Subcutaneous abdominal adipose tissue (tissue), 5 donors: ENCODE data around the gene SLC17A8.
"Not testable (repeated sequence)": the region's sequence is repeated elsewhere in the genome, so short reads cannot be mapped to it uniquely, and the experiment has no call there.

Experiments used
- H3K27ac ChIP-seq: one replicate; pipeline ENCODE4 v1.7.0; 2013; ENCODE audit warnings: low read depth, mild to moderate bottlenecking, inconsistent platforms, low read length, moderate library complexity
- H3K27me3 ChIP-seq, 5 donors: one replicate each; pipeline ENCODE4 v1.7.0; 2013; ENCODE audit warnings: low read length in 5 of 5, inconsistent platforms in 1 of 5; ENCODE audit not compliant: control insufficient read depth in 5 of 5, insufficient read depth in 4 of 5
- H3K36me3 ChIP-seq, 5 donors: one replicate each; pipeline ENCODE4 v1.7.0; 2013; ENCODE audit warnings: low read length in 5 of 5; ENCODE audit not compliant: control insufficient read depth in 5 of 5, insufficient read depth in 5 of 5
- H3K4me1 ChIP-seq, 5 donors: one replicate each; pipeline ENCODE4 v1.7.0; 2013; ENCODE audit warnings: low read length in 5 of 5, mild to moderate bottlenecking in 3 of 5, moderate library complexity in 1 of 5; ENCODE audit not compliant: control insufficient read depth in 5 of 5, insufficient read depth in 5 of 5
- H3K4me3 ChIP-seq, 5 donors: one replicate each; pipeline ENCODE4 v1.7.0; 2013; ENCODE audit warnings: low read length in 5 of 5, low read depth in 1 of 5
- H3K9ac ChIP-seq, 5 donors: one replicate each; pipeline ENCODE4 v1.7.0; 2013; ENCODE audit warnings: low read length in 5 of 5, mild to moderate bottlenecking in 4 of 5, moderate library complexity in 3 of 5
- H3K9me3 ChIP-seq, 5 donors: one replicate each; pipeline ENCODE4 v1.7.0; 2013; ENCODE audit warnings: low read length in 5 of 5; ENCODE audit not compliant: control insufficient read depth in 5 of 5
- donor health status: healthy.
- donor health status: healthy.
- donor health status: healthy.
- donor health status: healthy.
- donor health status: healthy.

SLC17A8 gene

DNA sequence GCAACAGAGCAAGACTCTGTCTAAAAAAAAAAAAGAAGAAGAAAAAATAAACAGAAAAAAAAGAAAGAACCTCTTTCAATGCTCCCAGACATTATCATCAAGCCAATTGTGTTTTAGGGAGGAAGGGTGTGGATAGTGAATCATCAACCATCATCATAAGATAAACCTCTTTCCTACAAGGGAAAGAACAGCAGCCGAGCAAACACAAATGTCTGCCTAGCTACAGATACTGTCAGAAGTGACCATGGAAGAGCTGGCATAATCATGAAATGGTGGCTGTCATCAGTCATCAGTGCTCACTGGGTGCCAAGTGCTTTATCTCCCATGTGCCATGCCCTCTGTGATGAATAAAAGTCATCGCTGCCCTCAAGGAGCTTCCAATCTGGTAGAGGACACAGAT is 46.6 kb downstream of the SLC17A8 start:
- Histone ChIP-seq H3K27me3 (no peaks in the 10 kb centered on the region), H3K4me3 (no peak overlapping the region), H3K27ac (no peak overlapping the region), H3K4me1 (no peaks in the 10 kb centered on the region), H3K9me3 (peaks cover 0 to 5% (median 3%) of the 10 kb centered on the region in 5 donors), H3K9ac (no peak overlapping the region), H3K36me3 (no peaks in the 10 kb centered on the region)

DNA sequence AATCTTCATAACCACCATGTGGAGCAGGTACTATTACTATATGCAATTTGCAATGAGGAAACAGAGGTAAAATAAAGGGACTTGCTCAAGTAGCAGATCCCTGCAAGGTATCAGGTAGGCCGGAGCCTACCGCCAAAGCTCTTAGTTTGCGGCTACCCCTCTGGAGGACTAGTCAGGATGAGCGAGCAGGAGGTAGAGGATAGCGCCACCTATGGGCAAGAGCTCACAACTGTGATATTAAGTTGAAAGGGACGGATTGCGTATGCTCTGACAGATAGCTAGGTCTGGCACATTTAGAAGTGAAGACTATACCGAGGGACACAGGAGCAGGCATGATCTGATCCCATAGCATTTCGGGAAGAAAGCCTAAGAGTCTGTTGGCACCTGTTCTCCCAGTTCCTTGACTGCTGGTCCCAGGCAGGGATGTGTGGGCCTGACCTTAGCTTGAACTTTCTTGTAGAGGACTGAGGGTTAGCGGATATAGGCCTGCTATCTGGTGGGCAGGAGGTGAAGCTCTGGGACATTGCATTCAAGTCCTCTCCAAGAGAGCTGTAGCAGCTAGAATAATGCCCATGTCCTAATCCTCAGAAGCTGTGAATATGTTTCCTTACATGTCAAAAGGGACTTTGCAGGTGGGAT is 48.0 kb downstream of the SLC17A8 start:
- Histone ChIP-seq H3K9ac (no peak overlapping the region), H3K4me1 (no peaks in the 10 kb centered on the region), H3K4me3 (no peak overlapping the region), H3K27me3 (no peaks in the 10 kb centered on the region), H3K36me3 (no peaks in the 10 kb centered on the region), H3K27ac (no peak overlapping the region), H3K9me3 (peaks cover 0 to 5% (median 3%) of the 10 kb centered on the region in 5 donors)

DNA sequence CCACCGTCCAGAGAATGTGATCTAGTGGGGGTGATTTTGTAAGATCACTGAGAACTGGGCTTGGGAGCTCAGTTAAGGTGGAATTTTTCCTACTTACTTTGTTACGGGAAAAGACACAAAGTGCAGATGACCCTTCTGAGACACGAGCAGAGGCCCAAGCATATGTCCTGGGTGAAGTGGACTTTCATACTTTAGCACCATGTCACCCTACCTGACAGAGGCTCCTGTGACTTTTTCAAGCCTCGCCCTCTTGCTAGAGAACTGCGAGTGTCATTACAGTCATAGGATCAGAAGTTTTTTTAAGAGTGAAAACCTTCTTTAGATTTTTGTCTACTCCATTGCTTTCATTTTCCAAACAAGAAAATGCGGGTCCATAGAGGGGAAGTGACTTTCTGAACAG is 56.1 kb downstream of the SLC17A8 start:
- peaks cover 0 to 5% (median 2%) of the 10 kb centered on the region in 5 donors for H3K4me1 ChIP-seq
- H3K27me3 ChIP-seq, result no peaks in the 10 kb centered on the region
- no peak overlapping the region for H3K4me3 ChIP-seq
- no peaks in the 10 kb centered on the region for H3K36me3 ChIP-seq
- no peak overlapping the region for H3K27ac ChIP-seq
- no peak overlapping the region for H3K9ac ChIP-seq
- H3K9me3 ChIP-seq, result no peaks in the 10 kb centered on the region

DNA sequence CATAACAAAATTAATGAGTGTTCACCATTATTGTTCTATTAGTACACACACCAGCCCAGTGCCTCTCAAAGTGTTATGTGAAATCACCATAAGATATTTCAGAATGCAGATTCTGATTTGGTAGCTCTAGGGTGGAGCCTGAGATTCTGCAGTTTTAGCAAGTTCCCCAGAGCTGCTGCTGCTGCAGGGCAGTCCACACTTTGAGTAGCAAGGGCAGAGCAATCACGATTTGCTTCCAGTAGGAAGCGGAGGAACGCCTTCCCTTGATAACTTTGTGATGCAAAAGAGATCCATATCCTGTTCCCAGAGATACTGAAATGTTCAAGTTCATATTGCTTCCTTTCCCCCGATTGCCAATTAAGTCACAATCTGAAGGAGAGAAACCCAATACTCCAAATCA is 57.9 kb downstream of the SLC17A8 start:
- Histone ChIP-seq H3K27me3 (no peaks in the 10 kb centered on the region), H3K9ac (no peak overlapping the region), H3K9me3 (no peaks in the 10 kb centered on the region), H3K36me3 (no peaks in the 10 kb centered on the region), H3K27ac (no peak overlapping the region), H3K4me3 (no peak overlapping the region), H3K4me1 (peaks cover 0 to 5% (median 2%) of the 10 kb centered on the region in 5 donors)

DNA sequence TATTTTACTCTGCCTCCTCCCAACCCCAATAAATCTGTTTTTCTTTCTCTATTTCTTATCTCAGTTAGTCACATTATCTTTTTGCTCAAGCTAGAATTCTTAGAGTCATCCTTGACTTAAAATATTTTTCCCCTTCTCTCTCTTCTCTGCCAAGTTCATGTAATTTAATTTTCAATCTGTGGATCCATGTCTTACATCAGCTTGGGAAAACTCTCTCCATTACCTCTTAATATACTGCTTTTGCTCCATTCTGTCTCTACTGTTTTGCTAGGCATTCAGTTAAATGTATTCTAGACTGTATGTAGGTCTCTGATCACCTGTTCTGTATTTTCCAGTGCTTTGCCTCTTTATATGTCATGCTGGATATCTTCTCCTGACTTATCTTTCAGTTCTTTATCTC is 65.8 kb downstream of the SLC17A8 start:
- H3K4me1 ChIP-seq, result no peaks in the 10 kb centered on the region
- no peaks in the 10 kb centered on the region for H3K36me3 ChIP-seq
- H3K4me3 ChIP-seq, result no peak overlapping the region
- peaks cover 0 to 10% (median 5%) of the 10 kb centered on the region in 5 donors for H3K9me3 ChIP-seq
- no peaks in the 10 kb centered on the region for H3K27me3 ChIP-seq
- no peak overlapping the region for H3K27ac ChIP-seq
- no peak overlapping the region for H3K9ac ChIP-seq

DNA sequence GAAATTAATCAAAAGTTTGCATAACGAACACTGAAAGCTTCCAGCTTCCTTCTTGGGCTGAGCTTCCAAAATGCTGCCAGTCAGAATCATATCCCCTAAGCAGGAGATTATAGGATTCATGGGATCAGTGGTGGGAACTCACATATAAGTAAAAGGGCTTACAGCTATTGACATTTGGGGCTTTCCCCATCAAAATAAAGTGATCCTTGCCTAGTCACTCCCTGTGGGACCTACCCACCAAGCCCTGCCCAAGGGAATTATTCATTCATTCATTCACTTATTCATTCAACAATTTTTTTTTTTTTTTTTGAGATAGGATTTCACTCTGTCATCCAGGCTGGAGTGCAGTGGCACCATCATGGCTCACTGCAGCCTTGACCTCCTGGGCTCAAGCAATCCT is 69.3 kb downstream of the SLC17A8 start:
- no peaks in the 10 kb centered on the region for H3K36me3 ChIP-seq
- no peaks in the 10 kb centered on the region for H3K27me3 ChIP-seq
- H3K9me3 ChIP-seq, result peaks cover 0 to 10% (median 5%) of the 10 kb centered on the region in 5 donors
- no peak overlapping the region for H3K9ac ChIP-seq
- no peaks in the 10 kb centered on the region for H3K4me1 ChIP-seq
- no peak overlapping the region for H3K27ac ChIP-seq
- H3K4me3 ChIP-seq, result no peak overlapping the region

DNA sequence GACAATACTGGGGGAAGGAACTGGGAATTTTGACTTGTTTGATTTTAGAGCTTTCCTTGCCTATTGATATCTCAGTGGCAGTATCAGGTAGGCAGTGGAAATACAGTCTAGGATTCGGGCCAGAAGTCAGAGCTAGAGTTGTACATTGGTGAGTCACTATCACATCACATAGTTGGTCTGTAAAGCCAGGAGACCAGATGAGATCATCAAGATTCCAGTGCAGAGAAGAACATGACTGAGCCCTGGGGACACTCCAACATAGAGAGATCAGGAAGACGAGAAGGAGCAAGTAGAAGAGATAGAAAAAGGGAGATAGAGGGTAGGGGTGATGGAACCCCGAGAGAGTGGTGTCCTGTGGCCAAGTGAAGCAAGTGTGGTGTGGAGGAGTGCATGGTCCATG is 70.2 kb downstream of the SLC17A8 start:
- no peak overlapping the region for H3K9ac ChIP-seq

DNA sequence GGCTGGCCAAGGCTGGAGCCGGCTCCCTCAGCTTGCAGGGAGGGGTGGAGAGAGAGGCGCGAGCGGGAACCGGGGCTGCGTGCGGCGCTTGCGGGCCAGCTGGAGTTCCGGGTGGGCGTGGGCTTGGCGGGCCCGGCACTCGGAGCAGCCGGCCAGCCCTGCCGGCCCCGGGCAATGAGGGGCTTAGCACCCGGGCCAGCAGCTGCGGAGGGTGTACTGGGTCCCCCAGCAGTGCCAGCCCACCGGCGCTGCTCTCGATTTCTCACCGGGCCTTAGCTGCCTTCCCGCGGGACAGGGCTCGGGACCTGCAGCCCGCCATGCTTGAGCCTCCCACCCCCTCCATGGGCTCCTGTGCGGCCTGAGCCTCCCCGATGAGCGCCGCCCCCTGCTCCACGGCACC is 73.4 kb downstream of the SLC17A8 start:
- H3K9me3 ChIP-seq, H3K27ac ChIP-seq, H3K4me3 ChIP-seq, H3K36me3 ChIP-seq, H3K9ac ChIP-seq, H3K27me3 ChIP-seq: not testable (repeated sequence)
- H3K4me1 ChIP-seq, result peaks cover 0 to 12% (median 3%) of the 10 kb centered on the region in 5 donors

More for the DNA sequence above, 70.2 kb downstream of the SLC17A8 start:
- H3K9me3 ChIP-seq, result peaks cover 0 to 10% (median 5%) of the 10 kb centered on the region in 5 donors
- no peak overlapping the region for H3K27ac ChIP-seq
- no peaks in the 10 kb centered on the region for H3K36me3 ChIP-seq
- H3K4me3 ChIP-seq, result no peak overlapping the region
- no peaks in the 10 kb centered on the region for H3K4me1 ChIP-seq
- no peaks in the 10 kb centered on the region for H3K27me3 ChIP-seq

DNA sequence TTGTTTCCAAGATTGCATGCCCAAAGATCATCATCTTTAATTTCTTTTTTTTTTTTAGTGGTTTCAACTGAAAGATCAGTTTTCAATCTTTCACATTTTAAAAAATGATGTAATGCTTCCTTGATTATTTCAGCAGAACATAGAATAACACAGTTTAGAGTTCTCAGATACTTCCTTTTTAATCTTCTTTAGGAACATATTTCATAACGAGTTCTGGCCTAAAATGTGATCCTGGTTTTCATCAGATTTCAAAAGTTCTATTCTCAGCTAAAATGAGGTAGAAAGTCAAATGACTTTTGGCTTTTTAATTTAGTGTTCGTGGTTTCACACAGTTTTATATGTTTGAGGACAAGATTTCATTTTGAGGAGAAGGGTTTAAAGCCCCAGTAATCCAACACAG is 76.8 kb downstream of the SLC17A8 start:
- H3K9ac ChIP-seq, result no peak overlapping the region

DNA sequence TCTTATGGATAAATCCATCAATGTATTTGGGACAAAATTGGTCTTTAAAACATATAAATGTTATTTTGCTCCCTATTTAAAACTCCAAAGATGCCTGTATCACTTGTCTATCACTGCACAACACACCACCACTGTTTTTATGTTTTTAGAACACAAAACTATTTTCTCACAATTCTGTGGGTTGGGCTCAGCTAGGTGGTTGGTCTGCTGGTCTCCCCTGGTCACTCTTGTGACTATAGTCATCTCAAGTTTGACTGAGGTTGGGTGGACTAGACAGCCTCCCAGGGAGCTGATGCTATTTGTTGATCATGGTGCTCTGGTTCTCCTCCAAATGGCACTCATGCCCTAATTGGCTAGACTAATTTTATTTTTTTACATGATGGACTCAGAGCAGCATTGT is 77.3 kb downstream of the SLC17A8 start:
- Histone ChIP-seq H3K4me1 (peaks cover 2 to 33% (median 25%) of the 10 kb centered on the region in 5 donors), H3K9me3 (no peaks in the 10 kb centered on the region), H3K9ac (no peak overlapping the region), H3K27ac (no peak overlapping the region), H3K4me3 (peak overlapping the region in 1 of 5 donors; percentile 37), H3K36me3 (no peaks in the 10 kb centered on the region), H3K27me3 (no peaks in the 10 kb centered on the region)

More for the DNA sequence above, 76.8 kb downstream of the SLC17A8 start:
- H3K27me3 ChIP-seq, result no peaks in the 10 kb centered on the region
- no peak overlapping the region for H3K27ac ChIP-seq
- H3K36me3 ChIP-seq, result no peaks in the 10 kb centered on the region
- H3K4me1 ChIP-seq, result peaks cover 2 to 33% (median 25%) of the 10 kb centered on the region in 5 donors
- H3K9me3 ChIP-seq, result no peaks in the 10 kb centered on the region
- H3K4me3 ChIP-seq, result no peak overlapping the region
